IMR-90 (cell line): ENCODE results near the gene TUSC2. TPM values are rescaled to one million over a fixed set of nuclear protein-coding genes. Genes with fewer than 3 reads are reported as not detected.

Experiments
- ATAC-seq: fragments of 200-7000 bp; cut with Tn5 transposase; 2 replicates; pipeline ENCODE4 v1.9.1; 2020; ENCODE audit warnings: low read depth, mild to moderate bottlenecking, moderate library complexity
- BruUV-seq: library from RNA; stranded (reverse); fragments of 400-500 nt; replicated peaks from 2 replicates; lab custom pipeline; 2021; lab: Mats Ljungman, UMichigan
- CTCF ChIA-PET: fragments of 300-600 bp; formaldehyde crosslinking; extraction: SDS; loops from one replicate; lab custom pipeline; 2021; ENCODE audit warnings: antibody characterized with exemption; lab: Yijun Ruan, JAX
- POLR2A ChIA-PET: fragments of 300-600 bp; sonication (Branson Sonifier 250); formaldehyde crosslinking; loops from one replicate; lab custom pipeline; 2022; ENCODE audit warnings: antibody characterized with exemption; ENCODE audit not compliant: unreplicated experiment; lab: Charles Lee
- DNase-seq: peaks from one replicate; pipeline ENCODE4 v3.0.0; 2013
- H2AFZ ChIP-seq: replicated peaks from 2 replicates; pipeline ENCODE3; 2013; ENCODE audit warnings: low read length, mild to moderate bottlenecking; ENCODE audit not compliant: poor library complexity
- H2AK5ac ChIP-seq: 2 replicates; pipeline ENCODE4 v1.6.1; 2013; ENCODE audit warnings: low read depth, low read length, inconsistent platforms
- H2AK9ac ChIP-seq: replicated peaks from 2 replicates; pipeline ENCODE3; 2013; ENCODE audit warnings: mild to moderate bottlenecking, low read depth, low read length, moderate library complexity; ENCODE audit not compliant: poor library complexity
- H2BK120ac ChIP-seq: 2 replicates; pipeline ENCODE4 v1.6.1; 2013; ENCODE audit warnings: low read depth, low read length, inconsistent platforms
- H2BK15ac ChIP-seq: 3 replicates; pipeline ENCODE4 v1.6.1; 2013; ENCODE audit warnings: low read depth, low read length, inconsistent platforms
- H2BK20ac ChIP-seq: 2 replicates; pipeline ENCODE4 v1.6.1; 2013; ENCODE audit warnings: low read depth, mild to moderate bottlenecking, inconsistent platforms, low read length, moderate library complexity
- H2BK5ac ChIP-seq: 2 replicates; pipeline ENCODE4 v1.6.1; 2013; ENCODE audit warnings: mild to moderate bottlenecking, low read depth, low read length, inconsistent platforms; ENCODE audit not compliant: poor library complexity, severe bottlenecking
- H3K14ac ChIP-seq: replicated peaks from 2 replicates; pipeline ENCODE4 v1.6.1; 2013; ENCODE audit warnings: low read depth, low read length, inconsistent platforms
- H3K18ac ChIP-seq: 2 replicates; pipeline ENCODE4 v1.6.1; 2013; ENCODE audit warnings: low read depth, low read length, control low read depth
- H3K23ac ChIP-seq: 2 replicates; pipeline ENCODE4 v1.6.1; 2013; ENCODE audit warnings: low read depth, low read length, inconsistent platforms
- H3K27ac ChIP-seq: 2 replicates; pipeline ENCODE4 v1.5.1; 2013; ENCODE audit warnings: mild to moderate bottlenecking, control low read depth, low read length; ENCODE audit not compliant: insufficient read depth
- H3K27me3 ChIP-seq: 2 replicates; pipeline ENCODE4 v1.6.1; 2013; ENCODE audit warnings: low read length; ENCODE audit not compliant: control insufficient read depth, insufficient read depth
- H3K36me3 ChIP-seq: 2 replicates; pipeline ENCODE4 v1.6.1; 2013; ENCODE audit warnings: low read length, mixed read lengths; ENCODE audit not compliant: control insufficient read depth, insufficient read depth
- H3K4ac ChIP-seq: 2 replicates; pipeline ENCODE4 v1.6.1; 2013; ENCODE audit warnings: low read depth, low read length, inconsistent platforms
- H3K4me1 ChIP-seq: 2 replicates; pipeline ENCODE4 v1.6.1; 2013; ENCODE audit warnings: low read length, mixed read lengths; ENCODE audit not compliant: control insufficient read depth, insufficient read depth
- H3K4me2 ChIP-seq: 2 replicates; pipeline ENCODE4 v1.6.1; 2013; ENCODE audit warnings: low read depth, mild to moderate bottlenecking, control low read depth, low read length, moderate library complexity
- H3K4me3 ChIP-seq: 2 replicates; pipeline ENCODE4 v1.5.1; 2013; ENCODE audit warnings: low read depth, mild to moderate bottlenecking, control low read depth, low read length, moderate library complexity; ENCODE audit not compliant: insufficient read depth
- H3K56ac ChIP-seq: 2 replicates; pipeline ENCODE4 v1.6.1; 2013; ENCODE audit warnings: low read length, inconsistent platforms; ENCODE audit not compliant: insufficient read depth; ENCODE audit errors: extremely low read depth
- H3K79me1 ChIP-seq, 2 experiments: 2 replicates each; pipeline ENCODE4 v1.6.1; 2013; ENCODE audit warnings: low read length in 2 of 2, inconsistent platforms in 1 of 2, low read depth in 1 of 2
- H3K9ac ChIP-seq: 2 replicates; pipeline ENCODE4 v1.6.1; 2013; ENCODE audit warnings: low read depth, low read length, control low read depth
- H3K9me1 ChIP-seq: 2 replicates; pipeline ENCODE4 v1.6.1; 2013; ENCODE audit warnings: low read length, inconsistent platforms; ENCODE audit not compliant: insufficient read depth
- H3K9me3 ChIP-seq: 2 replicates; pipeline ENCODE4 v1.6.1; 2013; ENCODE audit warnings: low read length; ENCODE audit not compliant: control insufficient read depth, insufficient read depth
- H4K20me1 ChIP-seq: 2 replicates; pipeline ENCODE4 v1.6.1; 2013; ENCODE audit warnings: low read length, inconsistent platforms; ENCODE audit not compliant: insufficient read depth
- H4K5ac ChIP-seq: 2 replicates; pipeline ENCODE4 v1.6.1; 2013; ENCODE audit warnings: mild to moderate bottlenecking, low read depth, low read length, control low read depth
- H4K8ac ChIP-seq, 2 experiments: 2 replicates each; pipeline ENCODE4 v1.6.1; 2013; ENCODE audit warnings: low read depth in 2 of 2, low read length in 2 of 2, control low read depth in 1 of 2, inconsistent platforms in 1 of 2
- H4K91ac ChIP-seq: 2 replicates; pipeline ENCODE4 v1.6.1; 2013; ENCODE audit warnings: low read depth, low read length, inconsistent platforms; ENCODE audit not compliant: insufficient read depth
- MAZ ChIP-seq: IDR thresholded peaks from 2 replicates; pipeline ENCODE4 v1.6.1; 2012; ENCODE audit warnings: low read depth, mild to moderate bottlenecking, low read length, improper control_type of control experiment, moderate library complexity, borderline replicate concordance
- NFE2L2 ChIP-seq: fragments of 150-350 bp; IDR thresholded peaks from 2 replicates; pipeline ENCODE4 v1.6.1; 2016; ENCODE audit warnings: low read depth, mild to moderate bottlenecking, low read length
- POLR2A ChIP-seq: IDR thresholded peaks from 2 replicates; pipeline ENCODE4 v1.6.1; 2012; ENCODE audit warnings: mild to moderate bottlenecking, low read depth, low read length
- RCOR1 ChIP-seq: IDR thresholded peaks from 2 replicates; pipeline ENCODE4 v1.6.1; 2012; ENCODE audit warnings: mild to moderate bottlenecking, low read length, improper control_type of control experiment; ENCODE audit not compliant: insufficient replicate concordance
- SMC3 ChIP-seq: fragments of 150-350 bp; IDR thresholded peaks from 2 replicates; pipeline ENCODE4 v1.6.1; 2016; ENCODE audit warnings: low read depth, mild to moderate bottlenecking, antibody characterized with exemption, low read length, moderate library complexity
- USF2 ChIP-seq: fragments of 150-350 bp; IDR thresholded peaks from 2 replicates; pipeline ENCODE4 v1.6.1; 2017; ENCODE audit warnings: mild to moderate bottlenecking, antibody characterized with exemption, low read length, low read depth
- WGBS, 2 experiments: methylation state at CpG; one replicate each; pipeline versions ENCODE4 v1.1.5 to v1.1.7; 2013; ENCODE audit warnings: missing lambda C conversion rate in 2 of 2; ENCODE audit not compliant: insufficient read length in 1 of 2; ENCODE audit errors: extremely low coverage in 2 of 2; 5-methylcytosine and 5-hydroxymethylcytosine counted together
- dilution Hi-C: fragments of 300-500 bp; cut with HindIII; formaldehyde crosslinking; loops from one replicate; pipeline ENCODE4 v1.14.3; 2018; ENCODE audit warnings: low sequenced_read_pairs; ENCODE audit not compliant: unreplicated experiment
- in situ Hi-C: fragments of 300-500 bp; cut with MboI; formaldehyde crosslinking; loops from 3 replicates; pipeline ENCODE4 v1.14.3; 2019; ENCODE audit warnings: low sequenced_read_pairs, inconsistent platforms, mixed read lengths
- intact Hi-C: fragments of 100-400 bp; cut with micrococcal nuclease; formaldehyde crosslinking; loops from 2 replicates; pipeline ENCODE4 v1.10.0; 2022
- polyA plus RNA-seq, 3 experiments: library from polyadenylated mRNA; depleted of rRNA; stranded (reverse); fragments of >200 nt; gene quantifications; 2 replicates each; pipeline ENCODE4 v1.2.3, GENCODE V29; 2012; ENCODE audit warnings: low replicate concordance in 1 of 3
- total RNA-seq: library from RNA; depleted of rRNA; stranded (reverse); fragments of >200 nt; gene quantifications from 2 replicates; pipeline ENCODE4 v1.2.3, GENCODE V29; 2012

TUSC2 gene
- total and polyA plus RNA-seq, 2 of the 4 experiments (the other 2 are of a cell fraction) = 13.4 to 24.0 TPM

GRCh38 chr3:50290161-50290641, 37.8 kb downstream of the TUSC2 start:
- Histone ChIP-seq H3K4ac (no peak overlapping the region), H2BK120ac (no peak overlapping the region), H3K4me3 (no peak overlapping the region), H2BK5ac (no peak overlapping the region), H2AFZ (no peak overlapping the region), H3K9ac (no peak overlapping the region), H3K23ac (no peak overlapping the region), H4K20me1 (no peaks in the 10 kb centered on the region; the same call in 1 of the 2 replicates), H3K14ac (no peak overlapping the region), H2BK20ac (no peak overlapping the region), H3K56ac (no peak overlapping the region), H3K18ac (no peak overlapping the region), H2BK15ac (no peak overlapping the region), H4K5ac (no peak overlapping the region), H3K27ac (no peak overlapping the region), H3K9me1 (no peaks in the 10 kb centered on the region; the same call in 1 of the 2 replicates), H3K79me1 (peaks cover 14 to 31% of the 10 kb centered on the region in 2 experiments), H2AK5ac (no peak overlapping the region), H4K8ac (no peak overlapping the region), H2AK9ac (no peak overlapping the region), H3K4me2 (no peak overlapping the region), H3K9me3 (no peaks in the 10 kb centered on the region), H3K4me1 (peaks cover 8% of the 10 kb centered on the region), H3K36me3 (peaks cover 34% of the 10 kb centered on the region), H4K91ac (no peak overlapping the region), H3K27me3 (no peaks in the 10 kb centered on the region)
- ChIA-PET POLR2A (no interaction called here), CTCF (no interaction called here)
- intact Hi-C loops = no loop called here
- WGBS, 2 experiments = 100% methylated on average over 1 of the region's 16 CpGs; no CpG with 5 or more reads in 1 of the 2 experiments
- no TSS peak for BruUV-seq
- dilution Hi-C loops = no loop called here
- ATAC-seq (no peak), DNase-seq (no peak)
- in situ Hi-C loops = no loop called here
- TF ChIP-seq SMC3 (no peak), USF2 (no peak), MAZ (no peak), POLR2A (no peak), RCOR1 (no peak), NFE2L2 (no peak)
